H9 (cell line): ENCODE results near the gene MCF2L2. TPM values are rescaled to one million over a fixed set of nuclear protein-coding genes. Genes with fewer than 3 reads are reported as not detected.

Experiments
- DNase-seq: peaks from one replicate; pipeline ENCODE4 v3.0.0-alpha.2; 2017
- H2AFZ ChIP-seq: one replicate; pipeline ENCODE4 v1.6.1; 2013; ENCODE audit warnings: mild to moderate bottlenecking, low read length, control low read depth, moderate library complexity
- H2AK5ac ChIP-seq: 2 replicates; pipeline ENCODE4 v1.6.1; 2013; ENCODE audit warnings: low read length, control low read depth, mixed read lengths; ENCODE audit not compliant: insufficient read length
- H2BK120ac ChIP-seq: one replicate; pipeline ENCODE4 v1.6.1; 2013; ENCODE audit warnings: low read depth, mild to moderate bottlenecking, low read length, control low read depth, inconsistent platforms; ENCODE audit not compliant: poor library complexity, severe bottlenecking
- H2BK12ac ChIP-seq: 2 replicates; pipeline ENCODE4 v1.6.1; 2013; ENCODE audit warnings: low read length, control low read depth, mixed read lengths, low read depth; ENCODE audit not compliant: insufficient read length
- H2BK15ac ChIP-seq: 2 replicates; pipeline ENCODE4 v1.6.1; 2013; ENCODE audit warnings: low read depth, low read length, control low read depth
- H2BK20ac ChIP-seq: one replicate; pipeline ENCODE4 v1.6.1; 2013; ENCODE audit warnings: low read depth, mild to moderate bottlenecking, low read length, control low read depth, inconsistent platforms; ENCODE audit not compliant: poor library complexity, severe bottlenecking
- H2BK5ac ChIP-seq: 2 replicates; pipeline ENCODE4 v1.6.1; 2013; ENCODE audit warnings: low read length, control low read depth, mixed read lengths; ENCODE audit not compliant: insufficient read length
- H3K14ac ChIP-seq: 2 replicates; pipeline ENCODE4 v1.6.1; 2013; ENCODE audit warnings: low read length, control low read depth; ENCODE audit not compliant: insufficient read depth
- H3K18ac ChIP-seq: 2 replicates; pipeline ENCODE4 v1.6.1; 2013; ENCODE audit warnings: low read depth, mild to moderate bottlenecking, mixed read lengths, low read length, control low read depth; ENCODE audit not compliant: insufficient read length
- H3K23ac ChIP-seq: 2 replicates; pipeline ENCODE4 v1.6.1; 2013; ENCODE audit warnings: low read length, control low read depth, mixed read lengths, low read depth; ENCODE audit not compliant: insufficient read length
- H3K23me2 ChIP-seq: 2 replicates; pipeline ENCODE4 v1.6.1; 2013; ENCODE audit warnings: low read depth, mild to moderate bottlenecking, mixed read lengths, low read length, control low read depth; ENCODE audit not compliant: insufficient read length, poor library complexity, severe bottlenecking
- H3K27ac ChIP-seq: 2 replicates; pipeline ENCODE4 v1.5.1; 2013; ENCODE audit warnings: low read length, control low read depth, mixed read lengths, low read depth; ENCODE audit not compliant: insufficient read length
- H3K27me3 ChIP-seq: 2 replicates; pipeline ENCODE4 v1.6.1; 2013; ENCODE audit warnings: low read length, control low read depth, inconsistent platforms; ENCODE audit not compliant: insufficient read depth
- H3K4ac ChIP-seq: 2 replicates; pipeline ENCODE4 v1.6.1; 2013; ENCODE audit warnings: low read depth, mild to moderate bottlenecking, control low read depth, inconsistent platforms, low read length, moderate library complexity
- H3K4me1 ChIP-seq: 2 replicates; pipeline ENCODE4 v1.6.1; 2013; ENCODE audit warnings: low read length, control low read depth, inconsistent platforms; ENCODE audit not compliant: insufficient read depth
- H3K4me2 ChIP-seq: 2 replicates; pipeline ENCODE4 v1.6.1; 2013; ENCODE audit warnings: low read length, control low read depth, mixed read lengths; ENCODE audit not compliant: insufficient read length, insufficient read depth
- H3K56ac ChIP-seq: 2 replicates; pipeline ENCODE4 v1.6.1; 2013; ENCODE audit warnings: low read depth, mild to moderate bottlenecking, mixed read lengths, low read length, control low read depth; ENCODE audit not compliant: insufficient read length
- H3K79me1 ChIP-seq: 2 replicates; pipeline ENCODE4 v1.6.1; 2013; ENCODE audit warnings: low read depth, mild to moderate bottlenecking, moderate library complexity, low read length, control low read depth, inconsistent platforms; ENCODE audit not compliant: insufficient read depth, poor library complexity, severe bottlenecking
- H3K79me2 ChIP-seq: 2 replicates; pipeline ENCODE4 v1.6.1; 2013; ENCODE audit warnings: low read length, control low read depth, inconsistent platforms; ENCODE audit not compliant: insufficient read depth
- H3K9ac ChIP-seq: 2 replicates; pipeline ENCODE4 v1.6.1; 2013; ENCODE audit warnings: low read length, control low read depth, mixed read lengths; ENCODE audit not compliant: insufficient read length; ENCODE audit errors: extremely low read depth
- H3K9me3 ChIP-seq: one replicate; pipeline ENCODE4 v1.6.1; 2013; ENCODE audit warnings: low read depth, low read length, inconsistent platforms; ENCODE audit not compliant: control insufficient read depth
- H3T11ph ChIP-seq: one replicate; pipeline ENCODE4 v1.6.1; 2013; ENCODE audit warnings: mild to moderate bottlenecking, low read length, control low read depth, inconsistent platforms
- H4K20me1 ChIP-seq: one replicate; pipeline ENCODE4 v1.6.1; 2013; ENCODE audit not compliant: control insufficient read depth, insufficient read length, insufficient read depth
- H4K5ac ChIP-seq: 2 replicates; pipeline ENCODE4 v1.6.1; 2013; ENCODE audit warnings: low read depth, mild to moderate bottlenecking, mixed read lengths, low read length, control low read depth; ENCODE audit not compliant: insufficient read length
- H4K8ac ChIP-seq: replicated peaks from 2 replicates; pipeline ENCODE4 v1.6.1; 2013; ENCODE audit warnings: low read length, control low read depth, mixed read lengths, low read depth; ENCODE audit not compliant: insufficient read length
- H4K91ac ChIP-seq: 2 replicates; pipeline ENCODE4 v1.6.1; 2013; ENCODE audit warnings: low read depth, mild to moderate bottlenecking, moderate library complexity, mixed read lengths, low read length, control low read depth; ENCODE audit not compliant: insufficient read length
- H3K27ac Mint-ChIP-seq, 3 experiments: 2 replicates in 2 of 3; 3 replicates in 1 of 3; pipeline ENCODE4 v1.8.0; 2020 to 2021; ENCODE audit warnings: mixed read lengths in 3 of 3, mild to moderate bottlenecking in 1 of 3, moderate library complexity in 1 of 3
- H3K27me3 Mint-ChIP-seq: 2 replicates; pipeline ENCODE4 v1.8.0; 2021; ENCODE audit warnings: low read depth, mild to moderate bottlenecking, moderate library complexity, mixed read lengths
- H3K36me3 Mint-ChIP-seq, 3 experiments: 2 replicates in 2 of 3; 3 replicates in 1 of 3; pipeline ENCODE4 v1.8.0; 2020 to 2021; ENCODE audit warnings: low read depth in 3 of 3, mixed read lengths in 3 of 3; ENCODE audit not compliant: insufficient read depth in 1 of 3
- H3K4me1 Mint-ChIP-seq, 2 experiments: 2 replicates each; pipeline ENCODE4 v1.8.0; 2020; ENCODE audit warnings: mixed read lengths in 2 of 2
- H3K4me3 Mint-ChIP-seq, 2 experiments: 2 replicates in 1 of 2; 3 replicates in 1 of 2; pipeline ENCODE4 v1.8.0; 2020 to 2021; ENCODE audit warnings: mild to moderate bottlenecking in 2 of 2, mixed read lengths in 2 of 2, moderate library complexity in 1 of 2
- H3K9me3 Mint-ChIP-seq, 2 experiments: 2 replicates in 1 of 2; 3 replicates in 1 of 2; pipeline ENCODE4 v1.8.0; 2020; ENCODE audit warnings: mild to moderate bottlenecking in 2 of 2, mixed read lengths in 2 of 2, moderate library complexity in 1 of 2
- WGBS: extraction: QIAGEN DNeasy Blood & Tissue Kit; methylation state at CpG from one replicate; pipeline ENCODE4 v1.1.7; 2013; ENCODE audit warnings: missing lambda C conversion rate, low lambda C conversion rate, mixed read lengths; ENCODE audit not compliant: insufficient read length; ENCODE audit errors: extremely low coverage; 5-methylcytosine and 5-hydroxymethylcytosine counted together
- total RNA-seq: library from RNA; stranded (reverse); gene quantifications from 2 replicates; pipeline ENCODE4 v1.2.1, GENCODE V29; 2021
- TF ChIP-seq, protein P1 (sequence below): fragments of 200-600 bp; sonication (generic); conservative IDR thresholded peaks from 3 replicates; pipeline ENCODE4 v1.8.0; 2021; ENCODE audit warnings: antibody characterized with exemption, mild to moderate bottlenecking

The MCF2L2 gene
- total RNA-seq, 1 experiment from 2014 or later = 6.4 TPM

DNA sequence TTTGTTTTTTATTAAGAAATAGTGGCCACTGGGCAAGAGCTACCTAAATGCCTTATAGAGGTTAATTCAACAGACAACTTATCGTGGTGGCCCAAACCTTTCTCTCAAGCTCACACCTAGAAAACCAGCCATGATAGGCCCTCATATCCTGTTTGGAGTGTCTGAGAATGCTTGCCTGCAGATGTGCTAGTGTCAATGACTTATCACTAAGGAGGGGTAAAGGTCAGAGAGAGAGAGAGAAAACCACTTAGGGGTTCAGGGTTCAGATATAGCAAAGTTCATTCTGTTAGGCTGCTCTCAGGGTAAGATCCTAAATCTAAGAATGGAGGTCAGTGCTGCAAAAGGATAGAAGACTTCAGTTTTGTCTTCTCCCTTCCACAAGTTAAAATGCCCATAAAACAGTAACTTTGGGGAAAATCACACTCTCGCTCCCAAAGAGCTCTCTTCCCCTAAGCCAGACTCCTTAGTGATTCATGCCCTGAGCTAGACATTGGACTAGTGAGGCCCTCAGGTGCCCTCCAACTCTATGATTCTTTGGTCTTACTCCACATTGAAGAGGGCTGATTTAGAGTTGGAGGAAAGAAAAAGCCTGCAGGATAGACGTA, 205.7 kb downstream of the MCF2L2 start:
- no peaks in the 10 kb centered on the region for H3K36me3 Mint-ChIP-seq
- H3K9ac ChIP-seq = no peak overlapping the region
- no peak overlapping the region for H4K5ac ChIP-seq
- H3K27ac Mint-ChIP-seq = no peak overlapping the region; a peak in 1 of 7 replicates
- no peaks in the 10 kb centered on the region for H3K4me1 ChIP-seq
- TF ChIP-seq, protein P1, sequence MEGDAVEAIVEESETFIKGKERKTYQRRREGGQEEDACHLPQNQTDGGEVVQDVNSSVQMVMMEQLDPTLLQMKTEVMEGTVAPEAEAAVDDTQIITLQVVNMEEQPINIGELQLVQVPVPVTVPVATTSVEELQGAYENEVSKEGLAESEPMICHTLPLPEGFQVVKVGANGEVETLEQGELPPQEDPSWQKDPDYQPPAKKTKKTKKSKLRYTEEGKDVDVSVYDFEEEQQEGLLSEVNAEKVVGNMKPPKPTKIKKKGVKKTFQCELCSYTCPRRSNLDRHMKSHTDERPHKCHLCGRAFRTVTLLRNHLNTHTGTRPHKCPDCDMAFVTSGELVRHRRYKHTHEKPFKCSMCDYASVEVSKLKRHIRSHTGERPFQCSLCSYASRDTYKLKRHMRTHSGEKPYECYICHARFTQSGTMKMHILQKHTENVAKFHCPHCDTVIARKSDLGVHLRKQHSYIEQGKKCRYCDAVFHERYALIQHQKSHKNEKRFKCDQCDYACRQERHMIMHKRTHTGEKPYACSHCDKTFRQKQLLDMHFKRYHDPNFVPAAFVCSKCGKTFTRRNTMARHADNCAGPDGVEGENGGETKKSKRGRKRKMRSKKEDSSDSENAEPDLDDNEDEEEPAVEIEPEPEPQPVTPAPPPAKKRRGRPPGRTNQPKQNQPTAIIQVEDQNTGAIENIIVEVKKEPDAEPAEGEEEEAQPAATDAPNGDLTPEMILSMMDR = no peak
- H3K27ac ChIP-seq = no peak overlapping the region
- H3K56ac ChIP-seq = no peak overlapping the region
- H3K79me1 ChIP-seq = no peaks in the 10 kb centered on the region
- no peak overlapping the region for H2AFZ ChIP-seq
- H3K79me2 ChIP-seq = no peaks in the 10 kb centered on the region
- H3K23me2 ChIP-seq = no peaks in the 10 kb centered on the region
- H4K8ac ChIP-seq = no peak overlapping the region
- no CpG with 5 or more reads among the region's 3 CpGs for WGBS
- H2BK15ac ChIP-seq = no peak overlapping the region
- H3T11ph ChIP-seq = no peak overlapping the region
- no peaks in the 10 kb centered on the region for H4K20me1 ChIP-seq
- H3K9me3 Mint-ChIP-seq = no peaks in the 10 kb centered on the region
- no peaks in the 10 kb centered on the region for H3K27me3 ChIP-seq
- H4K91ac ChIP-seq = no peak overlapping the region
- H2BK20ac ChIP-seq = no peak overlapping the region
- H3K23ac ChIP-seq = no peak overlapping the region
- no peak overlapping the region for H3K4ac ChIP-seq
- H3K4me2 ChIP-seq = no peak overlapping the region
- peaks cover 4 to 5% of the 10 kb centered on the region in 2 experiments; a peak in 3 of 4 replicates for H3K4me1 Mint-ChIP-seq
- H3K27me3 Mint-ChIP-seq = no peaks in the 10 kb centered on the region
- no peak overlapping the region for H3K4me3 Mint-ChIP-seq
- no peak overlapping the region for H3K14ac ChIP-seq
- H2AK5ac ChIP-seq = no peak overlapping the region
- no peak overlapping the region for H2BK12ac ChIP-seq
- H3K18ac ChIP-seq = no peak overlapping the region
- no peak for DNase-seq
- no peak overlapping the region for H2BK120ac ChIP-seq
- H3K9me3 ChIP-seq = no peaks in the 10 kb centered on the region
- no peak overlapping the region for H2BK5ac ChIP-seq
